ENCODE measurements around the gene ZMIZ2.

DNA sequence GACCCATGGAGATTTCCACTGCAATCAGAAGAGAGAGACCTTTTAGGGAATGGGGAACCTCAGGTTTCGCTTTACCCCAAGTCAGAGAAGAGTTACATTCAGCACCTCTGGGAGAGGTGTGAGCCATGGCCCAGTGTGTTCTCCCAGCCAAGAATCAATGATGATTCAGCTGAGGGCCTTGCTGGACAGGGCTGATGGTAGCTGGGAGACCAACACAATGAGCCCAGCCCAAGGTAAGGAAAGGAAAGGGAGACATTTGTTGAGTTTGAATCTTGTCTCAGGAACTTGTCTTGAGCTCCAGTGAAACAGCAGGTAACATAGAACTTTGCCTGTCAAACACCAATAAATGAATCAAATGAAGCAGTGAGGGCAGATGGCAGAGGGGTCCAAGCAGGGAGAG is 33.8 kb downstream of the ZMIZ2 start:
- no peak for TF ChIP-seq CTCF (IDR thresholded peaks at IDR 0.05)
- no peak for TF ChIP-seq ZFX (IDR thresholded peaks at IDR 0.05; ENCODE audit: borderline replicate concordance)
